Small intestine (tissue), 7 donors: ENCODE measurements around the gene FRMD4A. TPM values are rescaled to one million over a fixed set of nuclear protein-coding genes. Genes with fewer than 3 reads are reported as not detected.
"Not testable (repeated sequence)": the region's sequence is repeated elsewhere in the genome, so short reads cannot be mapped to it uniquely, and the experiment has no call there.

Experiments used
- DNase-seq, 2 donors: peaks; one replicate each; pipeline versions ENCODE4 v3.0.0 to v3.0.0-alpha.2; 2013
- FAIRE-seq: peaks from 2 replicates; lab custom pipeline; 2012; peaks lifted over from hg19 to GRCh38; lab: Jason Lieb, UNC
- H3K27ac ChIP-seq, 3 donors: one replicate each; pipeline ENCODE4 v1.5.1; 2013; ENCODE audit warnings: low read length in 2 of 3, mild to moderate bottlenecking in 2 of 3, control low read depth in 1 of 3, inconsistent platforms in 1 of 3, low read depth in 1 of 3, moderate library complexity in 1 of 3
- H3K27me3 ChIP-seq, 3 donors: one replicate each; pipeline ENCODE4 v1.6.1; 2013; ENCODE audit warnings: low read length in 3 of 3, inconsistent platforms in 1 of 3; ENCODE audit not compliant: control insufficient read depth in 3 of 3, insufficient read depth in 3 of 3
- H3K36me3 ChIP-seq, 3 donors: one replicate each; pipeline ENCODE4 v1.6.1; 2013; ENCODE audit warnings: low read length in 3 of 3, inconsistent platforms in 1 of 3, low read depth in 1 of 3, mild to moderate bottlenecking in 1 of 3, moderate library complexity in 1 of 3; ENCODE audit not compliant: control insufficient read depth in 3 of 3, insufficient read depth in 2 of 3
- H3K4me1 ChIP-seq, 3 donors: one replicate each; pipeline ENCODE4 v1.6.1; 2013; ENCODE audit warnings: low read length in 2 of 3, inconsistent platforms in 1 of 3, low read depth in 1 of 3, mild to moderate bottlenecking in 1 of 3, moderate library complexity in 1 of 3; ENCODE audit not compliant: control insufficient read depth in 3 of 3, insufficient read depth in 2 of 3
- H3K4me3 ChIP-seq, 3 donors: one replicate each; pipeline ENCODE4 v1.5.1; 2013; ENCODE audit warnings: low read length in 3 of 3, control low read depth in 1 of 3, inconsistent platforms in 1 of 3, low read depth in 1 of 3, mild to moderate bottlenecking in 1 of 3, moderate library complexity in 1 of 3
- H3K9me3 ChIP-seq, 2 donors: one replicate each; pipeline ENCODE4 v1.6.1; 2013; ENCODE audit warnings: low read depth in 1 of 2, low read length in 1 of 2; ENCODE audit not compliant: control insufficient read depth in 2 of 2, insufficient read depth in 1 of 2
- WGBS, 3 donors: extraction: QIAGEN DNeasy Blood & Tissue Kit; methylation state at CpG; one replicate each; pipeline ENCODE4 v1.1.7; 2013; 5-methylcytosine and 5-hydroxymethylcytosine counted together
- polyA plus RNA-seq, 4 donors: library from polyadenylated mRNA; stranded (reverse) in 3 of 4; unstranded in 1 of 4; fragments of 200-250 nt in 3 of 4; fragments of 120-200 nt in 1 of 4; gene quantifications; one replicate each; pipeline versions ENCODE4 v1.2.1 to v1.2.3, GENCODE V29; 2013
- donor health status: healthy with polysubstance abuse.
- donor health status: control.
- donor health status: control.
- donor health status: Bipolar disorder and iron deficiency.
- donor health status: healthy.

FRMD4A gene
- polyA plus RNA-seq, 4 donors = 0.45 to 16.9 (median 6.2) TPM

GRCh38 chr10:13868528-13869294 lies 462.0 kb downstream of the FRMD4A start:
- no peak for DNase-seq
- H3K36me3 ChIP-seq = no peaks in the 10 kb centered on the region
- no peak for FAIRE-seq
- no peak overlapping the region for H3K4me3 ChIP-seq
- H3K27ac ChIP-seq = no peak overlapping the region
- H3K9me3 ChIP-seq = no peaks in the 10 kb centered on the region
- 86 to 90% (median 88%) methylated on average over 18 of the region's 18 CpGs for WGBS, 3 donors
- H3K27me3 ChIP-seq = no peaks in the 10 kb centered on the region
- H3K4me1 ChIP-seq = no peaks in the 10 kb centered on the region

GRCh38 chr10:13867822-13868221 lies 462.9 kb downstream of the FRMD4A start:
- FAIRE-seq (no peak), DNase-seq (no peak)
- Histone ChIP-seq H3K4me1 (no peaks in the 10 kb centered on the region), H3K9me3 (no peaks in the 10 kb centered on the region), H3K4me3 (no peak overlapping the region), H3K27me3 (no peaks in the 10 kb centered on the region), H3K36me3 (no peaks in the 10 kb centered on the region), H3K27ac (no peak overlapping the region)
- WGBS, 3 donors = 30 to 66% (median 62%) methylated on average over 1 of the region's 1 CpG

GRCh38 chr10:13865758-13866491 lies 464.8 kb downstream of the FRMD4A start:
- H3K9me3 ChIP-seq = no peaks in the 10 kb centered on the region
- H3K36me3 ChIP-seq = no peaks in the 10 kb centered on the region
- DNase-seq (no peak), FAIRE-seq (no peak)
- no peak overlapping the region for H3K27ac ChIP-seq
- H3K4me3 ChIP-seq = no peak overlapping the region
- WGBS, 3 donors = 70 to 72% (median 70%) methylated on average over 12 of the region's 12 CpGs
- H3K4me1 ChIP-seq = no peaks in the 10 kb centered on the region
- H3K27me3 ChIP-seq = no peaks in the 10 kb centered on the region

GRCh38 chr10:13865220-13865619 lies 465.5 kb downstream of the FRMD4A start:
- H3K27ac ChIP-seq, H3K27me3 ChIP-seq, H3K4me1 ChIP-seq, H3K36me3 ChIP-seq, H3K9me3 ChIP-seq, FAIRE-seq, DNase-seq, H3K4me3 ChIP-seq: not testable (repeated sequence)
- 90 to 96% (median 93%) methylated on average over 4 of the region's 4 CpGs for WGBS, 3 donors

GRCh38 chr10:13862546-13863233 lies 468.0 kb downstream of the FRMD4A start:
- H3K27me3 ChIP-seq = no peaks in the 10 kb centered on the region
- H3K4me1 ChIP-seq = no peaks in the 10 kb centered on the region
- WGBS, 3 donors = 54 to 63% (median 61%) methylated on average over 3 of the region's 3 CpGs
- no peak overlapping the region for H3K4me3 ChIP-seq
- FAIRE-seq (no peak), DNase-seq (no peak)
- H3K9me3 ChIP-seq = no peaks in the 10 kb centered on the region
- H3K36me3 ChIP-seq = no peaks in the 10 kb centered on the region
- H3K27ac ChIP-seq = no peak overlapping the region

GRCh38 chr10:13860886-13861285 lies 469.8 kb downstream of the FRMD4A start:
- FAIRE-seq = no peak
- H3K27me3 ChIP-seq = no peaks in the 10 kb centered on the region
- WGBS, 3 donors = 85 to 93% (median 86%) methylated on average over 14 of the region's 14 CpGs

GRCh38 chr10:13859979-13860654 lies 470.6 kb downstream of the FRMD4A start:
- Histone ChIP-seq H3K36me3 (no peaks in the 10 kb centered on the region), H3K27ac (no peak overlapping the region), H3K4me3 (no peak overlapping the region), H3K4me1 (no peaks in the 10 kb centered on the region), H3K27me3 (no peaks in the 10 kb centered on the region), H3K9me3 (no peaks in the 10 kb centered on the region)
- 77 to 80% (median 78%) methylated on average over 8 of the region's 8 CpGs for WGBS, 3 donors
- DNase-seq (no peak), FAIRE-seq (no peak)

More at GRCh38 chr10:13860886-13861285, 469.8 kb downstream of the FRMD4A start:
- no peak overlapping the region for H3K4me3 ChIP-seq
- H3K9me3 ChIP-seq = no peaks in the 10 kb centered on the region
- DNase-seq = no peak
- no peaks in the 10 kb centered on the region for H3K36me3 ChIP-seq
- no peak overlapping the region for H3K27ac ChIP-seq
- H3K4me1 ChIP-seq = no peaks in the 10 kb centered on the region

GRCh38 chr10:13858709-13859108 lies 472.0 kb downstream of the FRMD4A start:
- Histone ChIP-seq H3K4me1 (no peaks in the 10 kb centered on the region), H3K27ac (no peak overlapping the region), H3K9me3 (no peaks in the 10 kb centered on the region), H3K27me3 (no peaks in the 10 kb centered on the region), H3K36me3 (no peaks in the 10 kb centered on the region), H3K4me3 (no peak overlapping the region)
- FAIRE-seq (no peak), DNase-seq (no peak)
- WGBS, 3 donors = 89 to 92% (median 91%) methylated on average over 11 of the region's 11 CpGs
